HG03108 (cell line): ENCODE measurements around the gene LRBA.
"Not testable (repeated sequence)": the region's sequence is repeated elsewhere in the genome, so short reads cannot be mapped to it uniquely, and the experiment has no call there.

Source experiments
- ATAC-seq: cut with Tn5 transposase; IDR thresholded peaks from one replicate; pipeline ENCODE4 v1.9.1; 2021; ENCODE audit warnings: moderate library complexity; ENCODE audit not compliant: unreplicated experiment

The LRBA gene

DNA sequence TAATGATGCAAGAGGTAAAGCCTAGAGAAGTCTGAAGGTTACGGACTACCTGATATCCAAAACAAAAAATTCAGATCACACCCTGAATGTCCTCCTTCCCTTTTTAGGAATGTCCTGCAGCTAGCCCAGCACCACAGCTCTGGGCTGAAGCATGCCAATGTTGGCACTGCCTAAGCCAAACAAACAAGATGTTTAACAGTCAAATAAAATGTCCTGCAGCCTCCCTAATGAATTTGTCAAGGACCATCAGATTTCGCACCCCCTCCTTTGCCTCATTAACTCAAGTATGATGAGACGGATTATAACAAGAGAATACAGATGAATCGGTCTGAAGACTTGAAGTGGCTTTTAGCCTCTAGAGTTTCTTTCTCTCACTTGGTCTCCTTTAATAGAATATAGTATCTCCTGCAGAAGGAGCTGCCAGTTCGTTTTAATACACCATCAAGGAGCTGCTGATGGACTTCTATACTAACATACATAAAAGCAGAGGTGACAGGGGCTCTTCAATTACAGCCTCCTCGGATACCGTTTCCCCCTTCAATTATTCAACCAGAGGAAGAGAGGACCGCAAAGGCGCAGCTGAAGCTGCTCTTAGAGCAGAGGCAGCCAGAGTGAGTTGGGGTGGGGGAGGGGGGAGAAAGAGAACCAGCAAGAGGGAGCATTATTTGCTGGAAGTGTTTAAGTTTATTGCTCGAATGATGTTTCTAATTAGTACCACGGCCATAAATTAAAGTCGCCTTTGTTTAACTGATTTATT lies 436.2 kb downstream of the LRBA start:
- ATAC-seq, result no peak

- ATAC-seq, result no peak
Observed at GRCh38 chr4:150577796-150578195, 437.3 kb downstream of the LRBA start.

- no peak for ATAC-seq
Observed at GRCh38 chr4:150574678-150575077, 440.4 kb downstream of the LRBA start.

DNA sequence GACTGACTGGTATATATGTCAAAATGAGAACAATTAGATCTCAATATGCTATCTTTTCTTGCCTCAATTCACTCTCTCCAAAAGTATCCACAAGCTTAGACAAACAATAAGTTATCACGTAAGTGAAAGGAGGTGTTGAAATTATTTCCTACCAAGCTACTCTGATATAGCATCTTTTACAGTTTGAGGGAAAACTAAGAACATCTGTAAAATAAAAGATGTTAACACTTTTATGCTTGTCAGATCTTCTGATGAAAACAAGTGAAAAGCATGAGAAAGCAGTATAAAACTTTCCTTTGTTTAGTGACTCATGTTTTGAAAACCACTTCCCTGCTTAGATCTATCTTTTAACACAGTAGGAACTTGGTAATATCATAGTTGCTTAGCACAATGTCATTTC lies 441.6 kb downstream of the LRBA start:
- no peak for ATAC-seq

DNA sequence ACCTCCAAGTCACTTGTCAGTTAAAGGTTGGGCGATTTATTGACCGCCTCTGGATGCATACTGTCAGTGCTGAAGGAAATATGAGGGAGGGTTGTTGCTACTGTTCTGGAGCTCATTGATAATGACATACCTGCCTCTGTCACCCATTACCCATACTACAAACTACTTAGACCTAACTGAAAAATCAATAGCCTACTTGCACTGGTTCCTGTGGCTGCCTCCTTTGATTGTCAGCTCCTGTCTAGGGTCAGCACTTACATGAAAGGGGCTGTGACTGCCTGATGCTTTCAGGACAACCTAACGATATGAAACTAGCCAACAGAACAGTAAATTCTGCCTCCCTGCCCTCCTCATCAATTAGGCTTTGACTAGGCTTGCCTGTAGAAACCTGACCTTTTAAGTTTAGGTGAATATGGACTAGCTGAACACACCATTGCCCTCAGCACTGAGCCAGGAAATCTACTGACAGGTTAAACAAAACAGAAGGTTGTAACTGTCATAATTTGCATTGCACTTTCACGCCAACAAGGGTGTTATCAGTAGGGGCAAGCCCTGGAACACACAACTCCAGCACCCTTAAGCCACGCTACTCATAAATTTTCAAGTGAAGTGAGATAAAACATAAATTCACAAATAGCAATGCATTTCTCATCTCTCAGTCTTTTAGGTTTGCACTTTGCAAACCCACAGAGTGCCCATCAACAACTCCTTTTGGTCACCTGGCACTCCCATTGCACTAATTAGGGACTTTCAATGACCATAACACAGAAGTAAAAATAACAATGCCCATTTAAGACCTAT lies 442.2 kb downstream of the LRBA start:
- no peak for ATAC-seq

GRCh38 chr4:150570862-150571261 lies 444.2 kb downstream of the LRBA start:
- ATAC-seq, result no peak

DNA sequence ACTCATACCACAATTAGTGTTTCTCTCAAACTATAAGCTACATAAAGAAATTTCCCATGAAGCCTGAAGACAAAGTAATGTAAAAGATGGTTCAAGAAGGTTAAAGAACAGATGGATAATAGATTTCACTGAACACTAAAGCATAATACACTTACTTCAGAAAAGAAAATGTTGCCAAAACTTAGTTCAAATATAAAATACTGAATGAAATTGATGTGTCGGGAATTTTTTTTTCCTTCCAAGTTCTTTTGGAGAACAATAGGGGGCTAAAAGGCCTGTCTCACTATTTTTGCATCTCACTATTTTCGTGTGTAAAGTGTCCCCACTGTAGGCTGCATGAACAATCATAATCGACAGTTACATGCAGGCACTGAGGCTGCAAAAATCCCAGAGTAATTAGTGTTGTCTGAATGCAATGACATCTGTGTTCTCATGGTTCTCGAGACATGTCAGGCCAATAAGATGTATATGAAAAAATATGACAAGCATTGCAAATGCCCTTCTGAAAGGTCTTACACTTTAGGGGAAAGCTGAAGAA lies 445.0 kb downstream of the LRBA start:
- no peak for ATAC-seq

- ATAC-seq, result no peak
Observed at GRCh38 chr4:150569384-150569987, 445.6 kb downstream of the LRBA start.

GRCh38 chr4:150567070-150567469 lies 448.0 kb downstream of the LRBA start:
- ATAC-seq, result no peak

GRCh38 chr4:150564967-150565366 lies 450.1 kb downstream of the LRBA start:
- not testable (repeated sequence) for ATAC-seq

DNA sequence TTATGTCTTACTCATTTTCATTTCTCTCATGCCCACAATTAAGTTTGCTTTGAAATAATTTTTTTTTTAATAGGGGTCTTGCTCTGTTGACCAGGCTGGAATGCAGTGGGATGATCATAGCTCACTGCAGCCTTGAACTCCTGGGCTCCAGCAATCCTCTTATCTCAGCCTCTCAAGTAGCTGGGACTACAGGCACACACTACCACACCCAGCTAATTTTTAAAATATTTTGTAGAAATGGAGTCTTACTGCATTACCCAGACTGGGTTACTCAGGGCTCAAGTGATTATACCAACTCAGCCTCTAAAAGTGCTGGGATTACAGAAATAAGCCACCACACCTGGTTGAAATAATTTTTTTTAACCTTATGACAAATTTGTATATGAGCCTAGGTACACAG lies 452.3 kb downstream of the LRBA start:
- no peak for ATAC-seq

DNA sequence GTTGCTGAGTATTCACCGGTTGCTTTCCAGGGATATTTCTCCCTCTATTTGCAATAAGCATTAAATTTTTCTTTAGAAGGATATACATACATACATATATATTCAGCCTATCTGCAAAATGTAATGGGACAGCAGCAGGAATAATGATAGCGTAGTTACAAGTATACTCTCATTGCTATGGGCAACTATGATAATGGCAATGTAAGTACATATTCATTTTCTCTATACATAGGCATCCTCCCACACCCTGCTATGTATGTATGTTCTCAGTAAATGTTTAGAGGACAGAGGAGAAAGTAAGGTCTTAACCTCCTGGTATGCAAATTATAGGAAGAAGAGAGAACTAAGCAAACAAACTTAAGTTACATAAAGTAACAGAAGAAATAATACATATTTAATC lies 452.8 kb downstream of the LRBA start:
- ATAC-seq, result no peak

DNA sequence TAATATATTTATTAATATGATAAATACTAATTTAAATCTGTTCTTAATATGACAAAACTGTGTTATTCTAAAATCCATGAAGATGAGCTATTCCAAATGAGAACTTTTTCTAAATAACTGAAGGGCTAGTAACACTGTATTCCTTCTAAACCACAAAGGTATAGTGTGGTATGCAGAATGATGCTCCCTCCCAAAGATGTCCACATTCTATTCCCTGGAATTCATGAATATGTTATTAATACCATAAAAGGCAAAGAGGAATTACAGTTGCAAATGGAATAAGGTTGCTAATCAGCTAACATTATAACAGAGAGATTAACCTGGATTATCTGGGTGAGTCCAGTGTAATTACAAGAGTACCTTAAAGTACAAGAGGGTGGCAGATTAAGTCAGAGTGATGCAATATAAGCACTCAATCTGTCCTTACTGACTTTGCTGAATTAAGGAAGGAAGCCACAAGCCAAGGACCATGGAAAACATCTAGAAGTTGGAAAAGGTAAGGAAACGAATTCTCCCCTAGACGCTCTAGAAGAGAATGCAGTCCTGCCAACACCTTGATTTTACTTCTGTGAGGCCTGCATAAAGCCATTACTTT lies 453.8 kb downstream of the LRBA start:
- ATAC-seq, result no peak

GRCh38 chr4:150557811-150558210 lies 457.3 kb downstream of the LRBA start:
- ATAC-seq, result not testable (repeated sequence)

- no peak for ATAC-seq
Observed at GRCh38 chr4:150547154-150547838, 467.8 kb downstream of the LRBA start.

DNA sequence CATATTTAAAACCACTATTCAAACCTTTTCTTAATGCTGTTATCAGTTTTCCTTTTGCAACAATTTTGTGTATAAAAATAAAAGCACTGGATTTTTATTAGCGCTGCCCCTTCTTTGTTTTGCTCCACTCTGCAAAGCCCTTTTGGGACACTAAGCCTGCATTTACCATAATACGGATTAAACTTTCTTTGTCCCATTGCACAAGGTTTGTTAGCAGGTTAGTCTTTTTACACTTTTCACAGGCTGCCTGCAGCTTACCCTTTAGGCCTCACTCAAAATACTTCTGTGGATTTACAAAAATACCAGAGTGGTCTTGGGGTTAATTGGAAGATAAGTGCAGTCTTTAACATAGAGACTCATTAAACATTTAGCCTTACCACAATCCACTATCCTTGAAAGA lies 468.8 kb downstream of the LRBA start:
- no peak for ATAC-seq

DNA sequence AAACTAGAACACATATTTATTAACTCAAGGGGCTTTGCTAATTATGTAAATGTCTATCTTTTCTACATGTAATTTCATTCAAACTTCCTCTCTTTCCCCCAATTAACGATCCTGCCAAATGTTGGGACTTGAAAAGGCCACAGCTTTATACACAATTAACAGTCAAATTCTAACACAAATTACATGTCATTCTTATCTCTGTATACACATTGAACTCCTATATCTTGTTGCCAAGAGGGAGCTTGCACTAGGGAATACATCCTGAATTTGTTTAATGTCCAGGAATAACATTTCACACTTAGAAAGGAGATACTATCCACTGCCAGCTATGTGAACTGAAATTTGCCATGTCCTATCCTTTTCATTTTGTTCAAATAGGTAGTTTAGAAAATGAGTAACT lies 472.0 kb downstream of the LRBA start:
- ATAC-seq, result no peak

DNA sequence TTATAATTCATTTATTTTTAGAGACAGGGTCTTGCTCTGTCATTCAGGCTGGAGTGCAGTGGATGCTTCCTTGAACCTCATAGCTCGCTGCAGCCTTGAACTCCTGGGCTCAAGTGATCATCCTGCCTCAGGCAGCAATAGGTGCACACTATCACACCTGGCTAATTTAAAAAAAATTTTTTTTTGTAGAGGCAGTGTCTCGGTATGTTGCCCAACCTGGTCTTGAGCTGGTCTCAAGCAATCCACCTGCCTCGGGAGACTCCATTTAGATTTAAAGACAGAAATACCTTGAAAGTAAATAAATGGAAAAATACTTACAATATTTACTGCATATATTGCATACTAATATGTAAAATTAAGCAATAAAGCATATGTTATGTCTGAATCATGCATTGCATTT lies 473.4 kb downstream of the LRBA start:
- ATAC-seq, result no peak

GRCh38 chr4:150540959-150541360 lies 474.1 kb downstream of the LRBA start:
- ATAC-seq, result no peak

DNA sequence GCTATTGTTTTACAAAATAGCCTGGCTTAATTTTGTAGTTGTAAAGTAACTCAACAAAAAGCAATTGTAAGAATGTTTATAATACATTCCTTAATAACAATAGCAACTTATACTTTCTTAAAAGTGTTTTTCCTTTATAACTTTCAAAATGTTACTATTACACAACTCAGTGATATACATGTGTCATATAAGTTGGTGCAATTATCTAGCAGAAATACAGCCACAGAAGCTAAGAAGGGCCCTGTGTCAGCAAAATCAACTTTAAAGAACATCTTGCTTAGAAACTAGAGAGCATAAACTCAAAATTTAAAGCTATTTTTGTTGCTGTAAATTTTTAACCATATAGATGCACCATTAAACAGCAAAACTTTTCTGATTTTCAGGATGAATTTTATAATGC lies 474.5 kb downstream of the LRBA start:
- no peak for ATAC-seq

GRCh38 chr4:150537911-150538310 lies 477.2 kb downstream of the LRBA start:
- ATAC-seq, result not testable (repeated sequence)
